RWPE2 (cell line): ENCODE data around the gene ZNF747.

Experiments
- ATAC-seq: fragments of 200-7000 bp; cut with Tn5 transposase; 3 replicates; pipeline ENCODE4 v1.9.1; 2021; ENCODE audit warnings: low read depth
- DNase-seq: peaks from one replicate; pipeline ENCODE4 v3.0.0-alpha.2; 2020; ENCODE audit warnings: low spot score
- H3K27ac ChIP-seq: fragments of 450-650 bp; 2 replicates; pipeline ENCODE4 v1.5.1; 2017; ENCODE audit warnings: mild to moderate bottlenecking; ENCODE audit not compliant: poor library complexity, severe bottlenecking
- H3K27me3 ChIP-seq: fragments of 250-450 bp; sonication (Bioruptor Pico); 2 replicates; pipeline ENCODE4 v1.5.1; 2021; ENCODE audit warnings: mild to moderate bottlenecking, moderate library complexity; ENCODE audit not compliant: insufficient read depth, poor library complexity, severe bottlenecking
- H3K36me3 ChIP-seq: fragments of 250-450 bp; sonication (Bioruptor Pico); 2 replicates; pipeline ENCODE4 v1.5.1; 2020; ENCODE audit warnings: low read depth, mild to moderate bottlenecking, moderate library complexity
- H3K4me1 ChIP-seq: fragments of 250-450 bp; sonication (Bioruptor Pico); 2 replicates; pipeline ENCODE4 v1.5.1; 2021; ENCODE audit warnings: mild to moderate bottlenecking, moderate library complexity; ENCODE audit not compliant: insufficient read depth, poor library complexity, severe bottlenecking
- H3K4me3 ChIP-seq: fragments of 250-450 bp; sonication (Bioruptor Pico); 2 replicates; pipeline ENCODE4 v1.5.1; 2021; ENCODE audit warnings: mild to moderate bottlenecking, moderate library complexity; ENCODE audit not compliant: severe bottlenecking
- H3K9me3 ChIP-seq: fragments of 250-450 bp; sonication (Bioruptor Pico); 2 replicates; pipeline ENCODE4 v1.5.1; 2021; ENCODE audit warnings: mild to moderate bottlenecking, moderate library complexity; ENCODE audit not compliant: severe bottlenecking
- CTCF ChIP-seq: fragments of 450-650 bp; IDR thresholded peaks from one replicate; pipeline ENCODE4 v1.5.1; 2017; ENCODE audit warnings: mild to moderate bottlenecking, moderate library complexity; ENCODE audit not compliant: poor library complexity, severe bottlenecking

ZNF747 gene

GRCh38 chr16:30534368-30535105, at the start of gene ZNF747:
TSS of gene ZNF747 (minus strand) at chr16:30534858. CDS start at chr16:30534679, 179 bp downstream.
- ATAC-seq (peak; percentile 74), DNase-seq (no peak)
- H3K27me3 ChIP-seq: no peaks in the 10 kb centered on the region
- H3K27ac ChIP-seq: peak within 1 kb of the TSS; percentile 71
- H3K4me3 ChIP-seq: peak within 1 kb of the TSS; percentile 60
- no peak for TF ChIP-seq CTCF
- H3K4me1 ChIP-seq: peaks cover 2% of the 10 kb centered on the region
- no peaks in the 10 kb centered on the region for H3K9me3 ChIP-seq
- peaks cover 14% of the 10 kb centered on the region; the same call in 1 of the 2 replicates for H3K36me3 ChIP-seq

- H3K4me1 ChIP-seq: no peaks in the 10 kb centered on the region
- no peaks in the 10 kb centered on the region for H3K27me3 ChIP-seq
- peaks cover 65% of the 10 kb centered on the region for H3K36me3 ChIP-seq
- no peak overlapping the region for H3K27ac ChIP-seq
- no peak for DNase-seq
- ATAC-seq: no peak
- no peaks in the 10 kb centered on the region for H3K9me3 ChIP-seq
- no peak for TF ChIP-seq CTCF
- H3K4me3 ChIP-seq: no peak overlapping the region
Observed at GRCh38 chr16:30582611-30583340, 48.1 kb upstream of the ZNF747 start.

- ATAC-seq (no peak), DNase-seq (no peak)
- peaks cover 59% of the 10 kb centered on the region for H3K36me3 ChIP-seq
- H3K27ac ChIP-seq: no peak overlapping the region
- H3K4me3 ChIP-seq: no peak overlapping the region
- H3K27me3 ChIP-seq: no peaks in the 10 kb centered on the region
- TF ChIP-seq CTCF: no peak
- no peaks in the 10 kb centered on the region for H3K4me1 ChIP-seq
- H3K9me3 ChIP-seq: no peaks in the 10 kb centered on the region
Observed at GRCh38 chr16:30581457-30581856, 46.8 kb upstream of the ZNF747 start.

- H3K27me3 ChIP-seq: no peaks in the 10 kb centered on the region
- no peak for TF ChIP-seq CTCF
- no peaks in the 10 kb centered on the region for H3K9me3 ChIP-seq
- H3K4me1 ChIP-seq: no peaks in the 10 kb centered on the region
- H3K36me3 ChIP-seq: peaks cover 27% of the 10 kb centered on the region
- no peak overlapping the region for H3K27ac ChIP-seq
- no peak overlapping the region for H3K4me3 ChIP-seq
- ATAC-seq (no peak), DNase-seq (no peak)
Observed at GRCh38 chr16:30574678-30575077, 40.0 kb upstream of the ZNF747 start.
